ENCODE measurements around the gene NR6A1.

Gene NR6A1

GRCh38 chr9:124771021-124771866 lies at the start of gene NR6A1:
Gene NR6A1 (minus strand): TSS chr9:124771311.
- TF ChIP-seq, protein P1, sequence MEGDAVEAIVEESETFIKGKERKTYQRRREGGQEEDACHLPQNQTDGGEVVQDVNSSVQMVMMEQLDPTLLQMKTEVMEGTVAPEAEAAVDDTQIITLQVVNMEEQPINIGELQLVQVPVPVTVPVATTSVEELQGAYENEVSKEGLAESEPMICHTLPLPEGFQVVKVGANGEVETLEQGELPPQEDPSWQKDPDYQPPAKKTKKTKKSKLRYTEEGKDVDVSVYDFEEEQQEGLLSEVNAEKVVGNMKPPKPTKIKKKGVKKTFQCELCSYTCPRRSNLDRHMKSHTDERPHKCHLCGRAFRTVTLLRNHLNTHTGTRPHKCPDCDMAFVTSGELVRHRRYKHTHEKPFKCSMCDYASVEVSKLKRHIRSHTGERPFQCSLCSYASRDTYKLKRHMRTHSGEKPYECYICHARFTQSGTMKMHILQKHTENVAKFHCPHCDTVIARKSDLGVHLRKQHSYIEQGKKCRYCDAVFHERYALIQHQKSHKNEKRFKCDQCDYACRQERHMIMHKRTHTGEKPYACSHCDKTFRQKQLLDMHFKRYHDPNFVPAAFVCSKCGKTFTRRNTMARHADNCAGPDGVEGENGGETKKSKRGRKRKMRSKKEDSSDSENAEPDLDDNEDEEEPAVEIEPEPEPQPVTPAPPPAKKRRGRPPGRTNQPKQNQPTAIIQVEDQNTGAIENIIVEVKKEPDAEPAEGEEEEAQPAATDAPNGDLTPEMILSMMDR (IDR thresholded peaks at IDR 0.05; ENCODE audit: control insufficient read depth, insufficient read depth, low read depth, low read length, missing control alignments): no peak
- H3K4me3 ChIP-seq (ENCODE audit: control insufficient read depth, low read depth, low read length): peak within 1 kb of the TSS; percentile 56
- DNase-seq (ENCODE audit: low read depth): peak; percentile 74

GRCh38 chr9:124818431-124819281 lies 47.5 kb upstream of the NR6A1 start:
- TF ChIP-seq, protein P1 (IDR thresholded peaks at IDR 0.05; ENCODE audit: control insufficient read depth, insufficient read depth, low read depth, low read length, missing control alignments): no peak
- DNase-seq (ENCODE audit: low read depth): no peak
- no peak overlapping the region for H3K4me3 ChIP-seq (ENCODE audit: control insufficient read depth, low read depth, low read length)

DNA sequence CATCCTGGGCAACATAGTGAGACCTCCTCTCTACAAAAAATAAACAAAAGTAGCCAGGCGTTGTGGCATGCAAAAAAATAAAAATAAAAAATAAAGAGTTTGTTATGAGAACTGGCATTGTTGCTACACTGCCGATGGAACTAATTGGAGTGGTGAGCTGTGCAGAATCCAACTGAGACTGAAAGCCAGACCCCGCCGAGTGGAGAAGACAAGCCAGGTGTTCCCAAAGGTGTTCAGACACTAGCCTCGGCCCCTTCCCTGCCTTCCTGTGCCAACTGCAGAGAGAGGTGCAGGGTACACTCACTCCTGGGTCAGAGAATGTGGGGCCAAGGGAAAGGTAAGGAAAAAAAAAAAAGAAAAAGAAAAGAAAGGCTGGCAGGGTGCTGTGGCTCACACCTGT lies 44.5 kb upstream of the NR6A1 start:
- TF ChIP-seq, protein P1 (IDR thresholded peaks at IDR 0.05; ENCODE audit: control insufficient read depth, insufficient read depth, low read depth, low read length, missing control alignments): no peak
- no peak for DNase-seq (ENCODE audit: low read depth)
- H3K4me3 ChIP-seq (ENCODE audit: control insufficient read depth, low read depth, low read length): no peak overlapping the region

DNA sequence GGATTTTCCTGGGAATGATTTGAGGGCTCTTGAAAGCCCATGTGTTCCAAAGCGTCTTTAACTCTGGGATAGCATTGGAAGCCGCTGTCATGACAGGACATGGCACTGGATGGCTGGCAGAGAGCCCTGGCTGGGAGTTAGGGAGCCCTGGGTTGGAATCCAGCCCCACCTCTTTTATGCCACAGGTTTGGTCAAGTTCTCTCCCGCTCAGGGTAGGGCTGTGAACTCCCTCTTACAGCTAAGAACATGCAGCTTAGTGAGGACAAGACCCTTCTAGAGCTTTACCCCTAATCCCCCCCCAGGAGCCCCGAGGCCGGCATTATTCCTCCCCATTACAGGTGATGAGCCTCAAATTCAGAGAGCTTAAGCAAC lies 43.0 kb upstream of the NR6A1 start:
- DNase-seq (ENCODE audit: low read depth): no peak
- TF ChIP-seq, protein P1 (IDR thresholded peaks at IDR 0.05; ENCODE audit: control insufficient read depth, insufficient read depth, low read depth, low read length, missing control alignments): no peak
- H3K4me3 ChIP-seq (ENCODE audit: control insufficient read depth, low read depth, low read length): no peak overlapping the region

GRCh38 chr9:124813501-124814163 lies 42.5 kb upstream of the NR6A1 start:
- TF ChIP-seq, protein P1 (IDR thresholded peaks at IDR 0.05; ENCODE audit: control insufficient read depth, insufficient read depth, low read depth, low read length, missing control alignments): no peak
- DNase-seq (ENCODE audit: low read depth): no peak

DNA sequence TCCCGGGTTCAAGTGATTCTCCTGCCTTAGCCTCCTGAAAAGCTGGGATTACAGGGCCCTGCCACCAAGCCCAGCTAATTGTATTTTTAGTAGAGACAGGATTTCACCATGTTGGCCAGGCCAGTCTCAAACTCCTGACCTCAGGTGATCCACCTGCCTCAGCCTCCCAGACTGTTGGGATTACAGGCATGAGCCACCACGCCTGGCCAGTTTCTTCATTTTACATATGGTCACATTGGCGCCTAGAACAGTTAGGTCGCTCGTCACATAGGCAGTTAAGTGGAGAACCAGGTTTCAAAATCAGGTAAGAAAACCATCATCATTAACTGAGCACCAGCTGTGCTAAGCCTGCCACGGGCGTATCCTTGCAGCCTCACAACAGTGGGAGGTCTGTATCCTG lies 41.9 kb upstream of the NR6A1 start:
- DNase-seq (ENCODE audit: low read depth): no peak
- no peak overlapping the region for H3K4me3 ChIP-seq (ENCODE audit: control insufficient read depth, low read depth, low read length)
- TF ChIP-seq, protein P1 (IDR thresholded peaks at IDR 0.05; ENCODE audit: control insufficient read depth, insufficient read depth, low read depth, low read length, missing control alignments): no peak

More at GRCh38 chr9:124813501-124814163, 42.5 kb upstream of the NR6A1 start:
- no peak overlapping the region for H3K4me3 ChIP-seq (ENCODE audit: control insufficient read depth, low read depth, low read length)
